GM18499 (cell line): ENCODE measurements around the gene C4orf54.

Experiments used
- ATAC-seq: cut with Tn5 transposase; IDR thresholded peaks from one replicate; pipeline ENCODE4 v1.9.1; 2021; ENCODE audit warnings: moderate number of reproducible peaks; ENCODE audit not compliant: insufficient read depth, unreplicated experiment

Gene C4orf54

DNA sequence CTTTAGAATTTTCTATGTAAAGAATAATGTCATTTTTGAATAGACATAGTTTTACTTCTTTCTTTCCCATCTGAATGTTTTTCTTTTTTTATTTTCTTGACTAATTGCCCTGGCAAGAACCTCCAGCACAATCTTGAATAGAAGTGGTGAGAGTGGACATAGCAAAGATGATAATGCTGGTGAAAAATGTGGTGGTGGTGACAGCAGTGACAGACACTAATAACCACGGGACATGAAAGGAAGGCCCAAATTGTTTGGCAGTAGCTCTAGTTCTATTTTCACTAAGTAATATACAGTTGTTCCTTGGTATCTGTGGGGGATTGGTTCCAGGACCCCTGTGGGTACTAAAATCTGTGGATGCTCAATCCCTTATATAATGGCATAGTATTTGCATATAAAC is 29.6 kb downstream of the C4orf54 start:
- no peak for ATAC-seq

DNA sequence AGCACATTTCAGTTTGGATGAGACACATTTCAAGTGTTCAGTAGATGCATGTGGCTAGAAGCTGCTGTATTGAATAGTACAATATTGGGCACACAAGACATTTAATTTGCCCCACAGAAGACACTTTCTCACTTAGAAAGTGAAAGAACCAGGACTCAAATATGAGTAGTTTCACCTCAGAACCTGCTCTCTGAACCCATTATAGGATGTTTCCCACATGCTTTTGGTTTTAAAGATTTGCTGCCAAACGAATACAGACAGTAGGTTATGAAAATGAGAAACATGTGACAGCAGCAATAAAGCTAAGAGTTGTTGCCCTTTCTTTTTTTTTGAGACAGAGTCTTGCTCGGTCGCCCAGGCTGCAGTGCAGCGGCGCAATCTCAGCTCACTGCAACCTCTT is 32.3 kb downstream of the C4orf54 start:
- ATAC-seq: no peak

DNA sequence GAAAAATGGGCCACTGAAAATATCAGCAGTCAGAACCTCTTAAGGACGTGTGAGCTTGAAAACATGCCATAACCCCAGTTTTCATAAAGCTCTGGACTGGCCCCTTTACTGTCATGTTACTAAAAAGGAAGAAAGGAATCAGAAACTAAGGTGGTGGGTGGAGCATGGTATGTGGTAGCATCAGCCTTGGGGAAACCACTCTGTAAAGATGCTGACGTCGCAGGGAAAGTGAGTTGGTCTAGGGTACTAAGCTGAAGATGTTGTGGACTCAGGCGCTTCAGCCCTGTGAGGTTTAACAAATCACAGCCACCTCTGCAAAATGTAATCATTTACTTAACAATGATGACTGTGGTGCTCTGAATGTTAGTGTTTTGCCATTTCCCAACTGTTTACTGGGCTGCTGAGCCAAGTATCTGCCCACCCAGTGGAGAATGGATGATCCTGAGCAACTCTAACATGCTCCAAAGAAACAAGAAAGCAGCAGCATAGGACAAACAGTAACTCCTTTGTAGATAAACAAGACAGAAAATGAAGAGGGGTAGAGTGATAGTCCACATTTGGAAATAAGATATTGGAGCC is 33.4 kb downstream of the C4orf54 start:
- no peak for ATAC-seq

DNA sequence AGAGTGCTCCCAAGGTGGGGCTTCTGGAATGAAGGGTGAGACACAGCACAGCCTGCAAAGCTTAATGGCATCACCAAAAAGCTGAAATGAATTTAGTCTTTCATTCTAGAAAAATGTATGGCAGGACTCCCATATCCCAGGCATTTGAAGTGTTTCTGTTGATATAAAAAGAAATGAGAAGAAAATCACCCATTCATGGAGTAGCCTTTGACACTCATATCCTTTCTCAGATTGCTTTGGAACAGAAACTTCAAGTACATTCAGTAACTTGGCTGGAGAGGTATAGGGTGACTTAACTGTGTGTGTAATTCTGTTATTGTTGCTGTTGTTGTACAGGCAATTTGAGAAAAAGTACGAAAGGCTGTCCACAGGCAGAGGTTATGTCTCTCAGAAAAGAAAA is 35.3 kb downstream of the C4orf54 start:
- ATAC-seq: no peak

DNA sequence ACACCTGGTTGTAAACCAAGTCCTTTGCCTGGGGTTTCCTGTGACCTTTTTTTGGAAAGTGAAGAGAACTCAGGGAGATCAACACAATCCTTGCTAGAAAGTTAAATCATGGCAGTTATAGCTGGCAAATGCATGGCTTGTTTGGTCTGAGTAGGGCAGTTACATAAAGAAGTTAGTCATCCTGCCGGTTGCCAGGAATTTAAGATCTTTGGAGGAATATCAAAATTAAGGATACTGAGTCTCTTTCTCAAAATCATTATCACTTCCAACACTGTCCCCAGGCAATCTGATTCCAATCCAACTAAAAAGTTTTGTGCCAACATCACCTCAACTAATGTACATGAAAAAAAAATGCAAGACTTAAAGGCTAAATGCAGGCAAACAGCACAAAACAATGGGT is 40.3 kb downstream of the C4orf54 start:
- no peak for ATAC-seq

DNA sequence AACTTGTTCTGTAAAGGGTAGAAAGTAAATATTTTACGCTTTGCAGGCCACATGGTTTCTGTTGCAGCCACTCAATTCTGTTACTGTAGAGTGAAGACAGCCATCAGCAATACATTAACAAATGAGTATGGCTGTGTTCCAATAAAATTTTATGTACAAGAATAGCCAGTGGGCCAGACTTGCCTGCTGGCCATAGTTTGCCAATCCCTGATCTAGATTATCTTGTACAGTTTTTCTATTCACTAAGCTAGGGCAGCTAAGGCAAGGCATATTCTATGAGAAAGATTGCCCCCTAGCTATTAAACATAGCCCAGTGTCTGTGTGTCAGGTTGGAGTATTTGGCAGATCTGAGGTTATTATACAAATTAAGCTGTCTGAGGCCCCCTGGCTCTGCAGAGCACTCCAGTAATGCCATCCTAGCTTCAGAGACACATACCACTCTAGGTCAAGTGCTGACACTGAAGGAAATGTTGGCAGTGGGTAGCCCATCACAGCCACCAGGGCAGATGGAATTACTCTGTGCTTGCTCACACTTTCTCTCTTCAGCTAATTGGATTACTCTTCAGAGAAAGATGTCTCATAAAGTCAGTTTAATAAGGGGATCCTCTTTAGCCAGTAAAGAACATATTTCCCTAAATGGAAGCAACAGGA is 42.3 kb downstream of the C4orf54 start:
- no peak for ATAC-seq

DNA sequence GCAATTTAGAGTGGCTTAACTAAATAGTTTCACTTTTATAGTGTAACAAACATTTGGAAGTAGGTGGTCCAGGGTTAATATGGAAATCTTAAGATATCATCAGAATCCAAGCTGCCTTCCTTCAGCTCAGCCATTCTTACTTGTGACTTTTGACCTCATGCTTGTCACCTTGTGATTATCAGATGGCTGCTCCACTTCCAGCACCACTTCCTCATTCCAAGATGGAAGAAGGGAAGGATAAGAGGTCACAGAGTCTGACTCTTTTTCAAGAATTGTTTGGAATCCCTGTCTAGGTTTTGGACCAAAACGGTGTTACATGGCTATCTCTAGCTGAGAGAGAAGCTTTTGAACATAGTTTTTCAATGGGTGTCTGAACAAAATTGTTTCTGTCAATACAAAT is 43.1 kb downstream of the C4orf54 start:
- no peak for ATAC-seq

DNA sequence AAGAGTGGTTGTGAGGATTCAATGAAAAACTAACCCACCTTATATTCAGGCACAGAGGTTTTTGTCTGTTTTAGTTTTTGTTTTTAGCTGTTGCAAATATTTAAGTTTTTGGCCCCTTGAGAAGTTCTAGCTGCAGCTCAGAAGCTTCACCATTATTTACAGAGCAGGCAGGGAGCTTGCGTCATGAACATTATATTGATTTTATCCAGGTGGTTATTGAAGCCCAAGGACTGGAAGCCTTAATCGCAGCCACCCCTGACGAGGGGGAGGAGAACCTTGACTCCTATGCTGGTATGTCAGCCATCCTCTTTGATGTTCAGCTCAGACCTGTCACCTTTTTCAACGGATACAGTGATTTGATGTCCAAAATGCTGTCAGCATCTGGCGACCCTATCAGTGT is 44.9 kb downstream of the C4orf54 start:
- ATAC-seq: no peak

DNA sequence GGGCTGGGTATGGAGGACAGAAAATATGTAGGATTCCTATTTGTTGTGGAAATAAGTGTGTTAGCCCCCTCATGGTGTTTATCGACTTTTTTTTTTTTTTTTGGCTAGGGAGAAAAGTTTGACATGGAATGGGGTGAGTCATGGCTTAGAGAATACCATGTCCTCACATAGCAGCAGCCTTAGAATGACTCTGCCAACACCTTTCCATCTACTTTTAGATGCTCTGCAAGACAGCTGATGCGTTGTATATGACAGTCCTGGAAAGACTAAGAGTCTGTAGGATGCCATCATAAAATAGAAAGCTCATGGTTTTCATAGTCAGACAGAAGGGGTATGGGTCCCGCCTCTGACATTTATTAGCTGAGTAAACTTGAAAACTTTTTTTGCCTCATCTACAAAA is 45.3 kb downstream of the C4orf54 start:
- no peak for ATAC-seq

DNA sequence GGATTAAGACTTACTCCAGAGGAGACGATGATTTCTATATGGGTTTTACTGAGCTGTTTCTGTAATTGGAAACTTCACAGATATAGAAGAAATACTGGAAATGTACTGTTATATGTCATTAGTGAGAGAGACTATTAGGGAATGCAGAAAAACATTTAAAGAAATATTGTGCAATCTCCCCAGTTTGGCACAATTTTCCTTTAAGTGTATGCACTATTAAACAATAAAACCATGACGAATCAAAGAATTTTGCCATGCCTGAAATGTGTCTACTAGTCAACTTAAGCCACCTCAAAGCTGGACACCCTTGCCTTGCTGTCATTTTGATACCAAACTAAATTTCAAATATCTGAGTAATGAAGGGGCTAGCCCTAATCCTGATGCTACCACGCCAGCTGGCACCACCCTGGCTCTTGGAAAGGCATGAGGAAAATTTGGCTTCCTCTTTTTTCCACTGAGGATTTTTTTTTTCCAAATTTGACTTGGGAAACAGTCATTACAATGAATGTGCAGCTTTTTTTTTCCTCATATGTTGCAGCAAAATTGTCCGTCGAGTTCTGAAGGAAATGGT is 46.9 kb downstream of the C4orf54 start:
- ATAC-seq: no peak

DNA sequence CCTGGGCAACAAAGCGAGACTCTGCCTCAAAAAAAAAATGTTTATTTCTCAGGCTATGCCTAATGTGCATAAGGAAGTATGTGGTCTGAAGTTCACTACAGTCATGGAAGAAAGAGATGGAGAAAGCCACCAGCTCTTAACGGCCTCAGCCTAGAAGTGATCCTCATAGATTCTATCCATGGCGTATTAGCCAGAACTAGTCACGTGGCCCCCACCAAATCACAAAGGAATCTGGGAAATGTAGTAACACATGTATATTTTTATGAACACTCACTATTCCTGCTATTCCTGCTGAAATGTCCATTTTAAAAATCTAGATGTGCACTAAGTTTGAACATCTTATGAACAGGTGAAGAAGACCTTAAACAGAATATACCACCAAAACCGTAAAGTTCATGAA is 49.2 kb downstream of the C4orf54 start:
- no peak for ATAC-seq
